Peyer's patch (tissue), 4 donors: Measurements from ENCODE around the gene TTC28. TPM values are rescaled to one million over a fixed set of nuclear protein-coding genes. Genes with fewer than 3 reads are reported as not detected.

Experiments
- DNase-seq, 3 donors: peaks; one replicate each; pipeline ENCODE4 v3.0.0-alpha.2; 2017 to 2019
- H3K27ac ChIP-seq, 4 donors: fragments of 200-600 bp; sonication (generic); one replicate each; pipeline ENCODE4 v1.5.1; 2016 to 2019
- H3K27me3 ChIP-seq, 2 donors: fragments of 200-600 bp; sonication (generic); one replicate each; pipeline ENCODE4 v1.5.1; 2019
- H3K36me3 ChIP-seq, 3 donors: fragments of 200-600 bp; sonication (generic); one replicate each; pipeline ENCODE4 v1.5.1; 2016 to 2019
- H3K4me1 ChIP-seq, 4 donors: fragments of 200-600 bp; sonication (generic); one replicate each; pipeline ENCODE4 v1.5.1; 2016 to 2019
- H3K4me3 ChIP-seq, 4 donors: fragments of 200-600 bp; sonication (generic); 1 replicate in 3 of 4; 2 replicates in 1 of 4; pipeline ENCODE4 v1.5.1; 2016 to 2019; ENCODE audit warnings: mild to moderate bottlenecking in 1 of 4
- H3K9me3 ChIP-seq, 4 donors: fragments of 200-600 bp; sonication (generic); one replicate each; pipeline ENCODE4 v1.5.1; 2016 to 2019; ENCODE audit warnings: mild to moderate bottlenecking in 1 of 4
- CTCF ChIP-seq, 6 experiments: fragments of 450-650 bp in 4 of 6; fragments of 200-600 bp in 2 of 6; sonication (generic) in 1 of 6; IDR thresholded peaks; one replicate each; pipeline ENCODE4 v1.5.1; 2017 to 2019; ENCODE audit warnings: antibody characterized with exemption in 6 of 6, mild to moderate bottlenecking in 3 of 6, moderate library complexity in 1 of 6
- POLR2A ChIP-seq, 2 donors: fragments of 450-650 bp; IDR thresholded peaks; one replicate each; pipeline ENCODE4 v1.5.1; 2017; ENCODE audit warnings: antibody characterized with exemption in 2 of 2, mild to moderate bottlenecking in 2 of 2, moderate library complexity in 2 of 2
- total RNA-seq, 4 donors: library from RNA; depleted of rRNA; stranded (reverse); fragments of >200 nt; gene quantifications; one replicate each; pipeline ENCODE4 v1.1.0, GENCODE V29; 2016

The TTC28 gene
- total RNA-seq, 4 donors from 2014 or later: 9.1 to 46.4 (median 35.2) TPM

- DNase-seq: no peak
- Histone ChIP-seq H3K27me3 (no peaks in the 10 kb centered on the region), H3K4me1 (no peaks in the 10 kb centered on the region), H3K36me3 (peaks cover 0 to 12% (median 0%) of the 10 kb centered on the region in 3 donors), H3K27ac (no peak overlapping the region), H3K4me3 (no peak overlapping the region), H3K9me3 (no peaks in the 10 kb centered on the region)
- no peak for TF ChIP-seq POLR2A (IDR thresholded peaks at IDR 0.05)
- TF ChIP-seq CTCF (IDR thresholded peaks at IDR 0.05): no peak
These were observed 676.6 kb downstream of the TTC28 start for GRCh38 chr22:28002863-28003565.

DNA sequence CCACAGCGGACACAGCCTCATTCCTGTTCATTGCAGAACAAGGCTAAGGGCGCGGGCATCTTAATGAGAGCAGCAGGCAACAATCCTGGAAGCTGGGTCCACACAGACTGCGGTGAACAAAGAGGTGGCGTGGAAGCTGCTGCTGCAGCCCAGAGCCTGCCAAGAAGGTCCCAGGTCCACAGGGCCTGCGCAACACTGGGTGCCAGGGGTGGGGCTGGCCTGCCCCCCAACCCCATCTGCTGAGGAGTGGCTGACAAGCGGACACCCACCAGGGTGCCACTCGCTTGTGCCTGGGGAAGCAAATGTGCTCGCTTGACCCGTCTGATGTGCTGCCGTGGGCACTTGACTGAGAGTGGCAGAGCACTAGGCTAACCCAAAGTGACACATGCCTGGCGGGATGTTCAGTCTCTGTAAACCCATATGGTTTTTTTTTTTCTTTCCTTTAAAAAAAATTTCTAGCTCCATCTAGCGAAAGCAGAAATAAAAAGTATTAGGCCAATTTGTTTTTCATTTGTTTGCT lies 677.4 kb downstream of the TTC28 start:
- peaks cover 0 to 17% (median 0%) of the 10 kb centered on the region in 3 donors for H3K36me3 ChIP-seq
- no peak for DNase-seq
- H3K4me3 ChIP-seq: no peak overlapping the region
- no peaks in the 10 kb centered on the region for H3K27me3 ChIP-seq
- no peak overlapping the region for H3K27ac ChIP-seq
- H3K9me3 ChIP-seq: no peaks in the 10 kb centered on the region
- no peak for TF ChIP-seq CTCF (IDR thresholded peaks at IDR 0.05)
- no peak for TF ChIP-seq POLR2A (IDR thresholded peaks at IDR 0.05)
- H3K4me1 ChIP-seq: no peaks in the 10 kb centered on the region

DNA sequence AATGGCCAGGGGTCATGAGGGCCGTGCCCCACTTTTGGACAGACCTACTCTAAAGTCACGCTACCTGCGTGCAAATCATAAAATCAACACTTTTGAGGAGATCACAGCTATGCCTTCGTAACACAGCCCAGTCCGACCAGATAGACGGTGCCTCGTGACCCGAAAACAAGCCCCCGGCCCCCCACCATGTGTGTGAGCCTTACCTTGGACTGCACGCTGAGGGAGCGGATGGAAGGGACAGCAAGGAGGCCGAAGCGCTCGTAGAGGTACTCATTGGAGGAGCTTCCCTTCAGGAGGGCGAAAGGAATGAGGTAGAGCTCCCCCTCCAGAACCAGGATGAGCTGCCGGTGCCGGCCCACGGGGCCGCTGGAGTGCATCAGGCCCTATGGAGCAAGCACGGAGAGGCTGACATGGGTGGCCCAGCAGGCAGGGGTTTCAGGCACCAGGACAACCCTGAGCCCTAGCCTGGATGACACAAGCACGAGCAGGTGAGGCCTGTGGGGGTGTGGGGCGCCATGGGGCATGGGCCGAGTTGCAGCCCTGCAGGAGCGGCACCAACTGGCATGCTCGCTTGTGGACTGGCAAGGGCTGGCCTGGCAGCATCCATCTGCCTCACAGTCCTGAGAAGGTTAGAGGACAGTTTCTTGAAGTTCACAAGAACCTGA lies 678.3 kb downstream of the TTC28 start:
- Histone ChIP-seq H3K36me3 (peaks cover 0 to 17% (median 0%) of the 10 kb centered on the region in 3 donors), H3K27me3 (no peaks in the 10 kb centered on the region), H3K4me3 (no peak overlapping the region), H3K27ac (no peak overlapping the region), H3K4me1 (no peaks in the 10 kb centered on the region), H3K9me3 (no peaks in the 10 kb centered on the region)
- no peak for DNase-seq
- TF ChIP-seq POLR2A (IDR thresholded peaks at IDR 0.05) (no peak), CTCF (IDR thresholded peaks at IDR 0.05) (no peak)

DNA sequence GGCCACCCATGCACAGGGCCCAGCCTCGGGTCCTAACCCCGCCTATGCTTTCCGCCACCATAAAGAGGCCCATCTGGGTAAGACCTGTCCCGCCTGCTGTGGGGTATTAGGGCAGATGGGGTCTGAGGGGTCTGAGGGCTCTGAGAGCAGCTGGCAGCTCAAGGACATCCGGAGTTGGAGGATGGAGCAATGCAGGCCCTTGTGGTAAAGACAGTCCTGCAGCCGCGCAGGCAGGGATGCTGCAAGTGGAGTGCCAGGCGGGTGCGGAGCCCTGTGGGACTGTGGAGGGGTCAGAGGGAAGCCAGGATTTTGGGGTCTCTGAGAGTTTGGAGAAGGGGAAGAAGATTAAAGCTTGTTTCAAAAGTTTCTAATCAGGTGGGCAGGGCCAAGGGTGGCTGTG lies 679.3 kb downstream of the TTC28 start:
- DNase-seq: no peak
- H3K4me3 ChIP-seq: no peak overlapping the region
- no peak for TF ChIP-seq POLR2A (IDR thresholded peaks at IDR 0.05)
- TF ChIP-seq CTCF (IDR thresholded peaks at IDR 0.05): no peak
- no peaks in the 10 kb centered on the region for H3K27me3 ChIP-seq
- peaks cover 0 to 17% (median 0%) of the 10 kb centered on the region in 3 donors for H3K36me3 ChIP-seq
- H3K27ac ChIP-seq: no peak overlapping the region
- no peaks in the 10 kb centered on the region for H3K4me1 ChIP-seq
- no peaks in the 10 kb centered on the region for H3K9me3 ChIP-seq

DNA sequence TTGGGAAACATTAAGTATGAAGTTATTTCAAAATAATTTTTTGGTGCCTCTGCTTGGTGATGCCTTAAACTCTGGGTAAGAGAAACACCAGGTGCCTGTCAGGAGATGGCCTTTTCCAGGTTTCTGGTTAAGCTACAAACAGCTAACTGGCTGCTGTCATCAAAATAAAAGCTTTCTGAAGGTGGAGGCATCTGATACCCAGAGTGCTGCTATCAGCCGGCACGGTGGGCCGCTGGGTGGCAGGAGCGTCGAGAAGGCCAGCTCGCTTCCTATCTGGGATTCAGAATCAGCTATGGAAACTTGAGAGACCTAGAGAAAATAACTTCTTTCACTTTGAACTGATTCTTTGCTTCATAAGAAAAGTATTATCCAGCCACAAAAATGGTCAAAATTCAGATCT lies 679.8 kb downstream of the TTC28 start:
- Histone ChIP-seq H3K4me1 (no peaks in the 10 kb centered on the region), H3K27me3 (no peaks in the 10 kb centered on the region)
- TF ChIP-seq POLR2A (IDR thresholded peaks at IDR 0.05): no peak

More for the DNA sequence above, 679.8 kb downstream of the TTC28 start:
- H3K36me3 ChIP-seq: peaks cover 0 to 17% (median 0%) of the 10 kb centered on the region in 3 donors
- no peaks in the 10 kb centered on the region for H3K9me3 ChIP-seq
- no peak overlapping the region for H3K27ac ChIP-seq
- H3K4me3 ChIP-seq: no peak overlapping the region
- no peak for DNase-seq
